ENCODE results near the gene G0S2.

Gene G0S2

DNA sequence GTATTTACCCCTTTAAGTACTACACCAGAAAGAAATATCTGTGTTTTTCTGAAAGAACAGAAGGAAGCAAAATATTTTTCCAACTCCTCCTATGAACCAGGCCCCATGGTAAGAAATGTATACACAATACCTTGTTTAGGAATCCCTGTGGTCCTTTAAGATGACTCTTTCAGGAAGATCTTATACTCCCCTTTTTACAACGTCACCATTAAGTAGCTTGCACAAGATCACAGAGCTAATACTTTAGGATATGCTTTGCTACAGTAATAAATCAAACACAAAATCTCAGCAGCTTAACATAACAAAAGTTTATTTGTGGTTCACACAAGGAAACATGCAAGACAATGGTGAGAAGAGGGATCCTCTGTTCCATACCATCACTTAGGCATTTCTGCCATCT lies 14.1 kb upstream of the G0S2 start:
- TF ChIP-seq, protein P1, sequence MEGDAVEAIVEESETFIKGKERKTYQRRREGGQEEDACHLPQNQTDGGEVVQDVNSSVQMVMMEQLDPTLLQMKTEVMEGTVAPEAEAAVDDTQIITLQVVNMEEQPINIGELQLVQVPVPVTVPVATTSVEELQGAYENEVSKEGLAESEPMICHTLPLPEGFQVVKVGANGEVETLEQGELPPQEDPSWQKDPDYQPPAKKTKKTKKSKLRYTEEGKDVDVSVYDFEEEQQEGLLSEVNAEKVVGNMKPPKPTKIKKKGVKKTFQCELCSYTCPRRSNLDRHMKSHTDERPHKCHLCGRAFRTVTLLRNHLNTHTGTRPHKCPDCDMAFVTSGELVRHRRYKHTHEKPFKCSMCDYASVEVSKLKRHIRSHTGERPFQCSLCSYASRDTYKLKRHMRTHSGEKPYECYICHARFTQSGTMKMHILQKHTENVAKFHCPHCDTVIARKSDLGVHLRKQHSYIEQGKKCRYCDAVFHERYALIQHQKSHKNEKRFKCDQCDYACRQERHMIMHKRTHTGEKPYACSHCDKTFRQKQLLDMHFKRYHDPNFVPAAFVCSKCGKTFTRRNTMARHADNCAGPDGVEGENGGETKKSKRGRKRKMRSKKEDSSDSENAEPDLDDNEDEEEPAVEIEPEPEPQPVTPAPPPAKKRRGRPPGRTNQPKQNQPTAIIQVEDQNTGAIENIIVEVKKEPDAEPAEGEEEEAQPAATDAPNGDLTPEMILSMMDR (IDR thresholded peaks at IDR 0.05; ENCODE audit: borderline replicate concordance, control extremely low read depth, extremely low read depth, insufficient read depth, missing control alignments) = no peak
- no peak for DNase-seq (ENCODE audit: low spot score)
- in situ Hi-C loops (cut with MboI; ENCODE audit: low sequenced_read_pairs, unreplicated experiment) = no loop called here

DNA sequence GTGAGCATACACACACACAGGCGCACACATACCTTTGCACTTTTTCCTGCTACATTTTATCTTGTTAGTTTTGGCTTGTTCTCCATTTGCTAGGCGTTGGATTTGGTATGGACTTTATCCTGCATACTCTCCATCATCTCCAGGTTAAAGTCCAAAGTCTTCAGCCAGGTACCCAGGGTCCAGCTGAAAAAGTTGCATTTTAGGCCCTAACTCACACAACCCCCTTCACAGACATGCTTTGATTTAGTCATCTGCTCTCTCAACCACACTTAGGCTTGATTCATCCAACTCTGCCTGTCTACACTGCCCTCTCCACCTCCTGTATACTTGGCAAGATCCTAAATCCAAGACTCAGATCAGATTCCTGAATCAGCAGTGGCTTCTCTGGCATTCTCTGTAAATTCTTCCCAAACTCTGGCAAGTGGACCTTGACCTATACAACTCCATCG lies 12.3 kb upstream of the G0S2 start:
- in situ Hi-C loops (cut with MboI; ENCODE audit: low sequenced_read_pairs, unreplicated experiment) = no loop called here
- DNase-seq (ENCODE audit: low spot score) = no peak
- TF ChIP-seq, protein P1 (IDR thresholded peaks at IDR 0.05; ENCODE audit: borderline replicate concordance, control extremely low read depth, extremely low read depth, insufficient read depth, missing control alignments) = no peak

DNA sequence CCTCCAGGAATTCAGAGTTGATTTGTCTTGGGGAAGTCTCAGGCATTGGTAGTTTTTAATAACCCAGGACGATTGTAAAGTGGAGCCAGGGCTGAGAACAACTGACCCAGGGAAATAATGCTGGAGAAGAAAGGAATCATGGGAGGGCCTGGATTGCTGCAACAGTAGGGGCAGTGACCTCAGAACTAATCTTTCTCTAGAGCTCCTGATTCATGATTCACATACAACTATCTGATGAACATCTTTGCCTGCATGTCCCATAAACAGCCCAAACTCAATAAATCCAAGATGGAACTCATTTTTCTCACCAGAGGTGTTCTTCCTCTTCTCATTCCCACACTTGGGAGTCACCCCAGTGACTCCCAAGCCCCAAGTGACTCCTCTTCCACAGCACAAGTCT lies 8.1 kb upstream of the G0S2 start:
- no peak for DNase-seq (ENCODE audit: low spot score)
- in situ Hi-C loops (cut with MboI; ENCODE audit: low sequenced_read_pairs, unreplicated experiment) = no loop called here
- TF ChIP-seq, protein P1 (IDR thresholded peaks at IDR 0.05; ENCODE audit: borderline replicate concordance, control extremely low read depth, extremely low read depth, insufficient read depth, missing control alignments) = no peak

DNA sequence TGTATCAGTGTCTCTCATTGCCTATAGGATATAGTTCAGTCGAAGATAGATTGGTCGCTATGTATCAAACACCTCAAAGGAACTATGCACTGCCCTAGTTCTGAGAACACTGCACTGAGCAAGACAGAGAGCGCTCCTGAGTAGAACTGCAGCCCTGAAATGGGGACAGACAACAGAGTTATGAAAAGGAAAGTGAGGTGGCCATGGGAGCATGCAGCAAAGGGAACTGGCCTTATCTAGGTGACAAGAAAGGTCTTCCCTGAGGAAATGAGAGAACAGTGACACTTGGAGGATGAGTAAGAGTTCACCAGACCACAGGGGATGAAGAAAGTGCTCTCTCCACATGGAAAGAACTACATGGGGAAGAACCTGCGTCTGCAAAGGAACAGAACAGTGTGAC lies 7.5 kb upstream of the G0S2 start:
- in situ Hi-C loops (cut with MboI; ENCODE audit: low sequenced_read_pairs, unreplicated experiment) = no loop called here
- DNase-seq (ENCODE audit: low spot score) = no peak
- TF ChIP-seq, protein P1 (IDR thresholded peaks at IDR 0.05; ENCODE audit: borderline replicate concordance, control extremely low read depth, extremely low read depth, insufficient read depth, missing control alignments) = no peak

DNA sequence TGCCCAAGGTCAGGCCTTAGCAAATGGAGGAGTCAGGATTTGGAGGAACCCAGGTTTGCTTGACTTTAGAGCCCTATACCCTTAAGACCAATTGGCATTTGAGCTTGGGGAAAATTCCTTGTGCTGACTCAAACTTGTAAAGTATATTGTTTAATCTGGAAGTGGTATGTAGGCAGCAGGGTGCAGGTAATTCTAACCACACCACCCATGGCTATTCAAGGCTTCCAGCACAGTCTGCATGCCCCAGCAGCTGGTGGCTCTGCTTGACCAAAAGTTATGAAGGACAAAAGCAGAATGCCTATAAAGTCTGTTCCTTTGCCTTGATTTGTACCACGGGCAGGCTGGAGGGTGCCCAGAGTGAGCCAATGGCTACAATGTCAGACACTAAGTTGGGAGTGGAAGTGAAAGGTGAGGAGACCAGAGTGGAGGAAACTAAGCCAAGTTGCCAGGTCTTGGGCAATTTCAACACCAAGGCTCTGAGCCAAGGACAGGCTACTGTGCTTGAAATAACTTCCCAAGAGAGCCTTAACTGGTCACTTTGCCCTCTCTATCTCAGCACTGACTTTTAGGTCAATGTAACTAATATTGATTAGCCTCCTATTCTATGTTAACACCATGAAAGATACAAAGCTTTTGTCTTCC lies 4.7 kb upstream of the G0S2 start:
- TF ChIP-seq, protein P1 (IDR thresholded peaks at IDR 0.05; ENCODE audit: borderline replicate concordance, control extremely low read depth, extremely low read depth, insufficient read depth, missing control alignments) = no peak
- no peak for DNase-seq (ENCODE audit: low spot score)
- in situ Hi-C loops (cut with MboI; ENCODE audit: low sequenced_read_pairs, unreplicated experiment) = no loop called here

DNA sequence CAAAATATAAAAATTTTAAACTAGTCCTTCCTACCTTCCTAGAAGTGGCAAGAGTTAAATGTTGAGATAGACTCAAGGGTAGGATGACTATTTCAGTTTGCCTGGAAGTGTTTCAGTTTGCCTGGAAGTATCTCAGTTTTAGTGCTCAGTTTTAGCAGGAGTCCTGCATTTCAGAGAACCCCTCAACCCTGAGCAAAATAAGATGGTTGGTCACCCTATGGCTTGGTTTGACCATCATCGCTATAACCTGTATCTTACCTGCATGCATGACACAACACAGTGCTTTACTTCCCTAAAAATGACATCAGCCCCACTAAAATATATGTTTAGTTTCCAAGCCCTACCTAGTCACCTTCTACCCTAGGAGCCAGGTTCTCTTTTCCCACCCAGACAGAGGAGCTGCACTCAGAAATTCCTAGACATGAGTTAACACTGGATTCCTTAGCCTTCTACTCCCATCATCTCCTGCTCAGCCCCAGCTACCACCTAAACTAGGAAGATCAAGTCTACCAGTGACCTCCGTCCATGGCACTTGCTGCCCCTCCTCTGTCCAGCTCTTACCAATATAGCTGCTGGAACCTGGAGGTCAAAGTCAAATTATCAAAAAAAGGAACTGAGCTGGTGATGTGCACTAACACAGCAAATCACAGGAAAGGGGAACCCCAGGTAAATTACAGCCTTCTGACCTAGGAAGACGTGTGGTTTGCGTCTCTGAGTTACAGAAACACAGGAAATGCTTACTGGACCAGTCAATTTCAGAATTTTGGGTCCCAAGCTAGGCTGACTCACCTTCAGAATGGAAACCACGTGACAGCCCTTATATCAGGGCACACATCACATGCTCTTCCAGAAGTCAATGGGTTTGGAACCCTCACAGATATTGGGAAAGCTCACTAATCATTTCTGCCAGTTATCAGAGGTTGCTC lies 2.2 kb upstream of the G0S2 start:
- peak; percentile 76 for DNase-seq (ENCODE audit: low spot score)
- in situ Hi-C loops (cut with MboI; ENCODE audit: low sequenced_read_pairs, unreplicated experiment) = no loop called here
- TF ChIP-seq, protein P1 (IDR thresholded peaks at IDR 0.05; ENCODE audit: borderline replicate concordance, control extremely low read depth, extremely low read depth, insufficient read depth, missing control alignments) = no peak

Measured in GM13976 (cell line).